HepG2 (cell line): Measurements from ENCODE around the gene PRR5L. TPM values are rescaled to one million over a fixed set of nuclear protein-coding genes. Genes with fewer than 3 reads are reported as not detected.

Source experiments
- ATAC-seq: fragments of 200-7000 bp; cut with Tn5 transposase; 3 replicates; pipeline ENCODE4 v1.9.1; 2020; ENCODE audit warnings: mild to moderate bottlenecking, moderate library complexity
- BruUV-seq: library from RNA; stranded (reverse); fragments of 400-500 nt; replicated peaks from 2 replicates; lab custom pipeline; 2021; lab: Mats Ljungman, UMichigan
- CTCF ChIA-PET: fragments of 300-600 bp; formaldehyde crosslinking; extraction: SDS; loops from one replicate; lab custom pipeline; 2021; ENCODE audit warnings: low total read pairs, inconsistent platforms, low intra/inter-chr PET ratio; lab: Yijun Ruan, JAX
- POLR2A ChIA-PET: fragments of 350-600 bp; sonication (Branson Sonifier 250); formaldehyde crosslinking; loops from one replicate; lab custom pipeline; 2020; ENCODE audit warnings: antibody characterized with exemption, inconsistent platforms; lab: Yijun Ruan, JAX
- DNase-seq: peaks from one replicate; pipeline ENCODE4 v3.0.0-alpha.2; 2015; ENCODE audit warnings: low spot score
- FAIRE-seq: peaks from 3 replicates; lab custom pipeline; 2011; peaks lifted over from hg19 to GRCh38; lab: Jason Lieb, UNC
- H2AFZ ChIP-seq: one replicate; pipeline ENCODE4 v1.6.1; 2011; ENCODE audit warnings: low read length, inconsistent platforms
- H3K27ac ChIP-seq: fragments of 300-600 bp; 3 replicates; pipeline ENCODE4 v1.8.0; 2011; ENCODE audit warnings: mixed run types, mild to moderate bottlenecking, mixed read lengths, low read length, inconsistent platforms; ENCODE audit not compliant: insufficient read depth; ENCODE audit errors: extremely low read length
- H3K27me3 ChIP-seq, 2 experiments: fragments of 200-600 bp in 1 of 2; 2 replicates in 1 of 2; 3 replicates in 1 of 2; pipeline versions ENCODE4 v1.6.0 to v1.8.0; 2011; ENCODE audit warnings: low read length in 2 of 2, mild to moderate bottlenecking in 2 of 2, moderate library complexity in 2 of 2, inconsistent platforms in 1 of 2; ENCODE audit not compliant: insufficient read depth in 2 of 2, control insufficient read depth in 1 of 2
- H3K36me3 ChIP-seq, 2 experiments: fragments of 200-600 bp in 1 of 2; replicated peaks in 1 of 2; 2 replicates in 1 of 2; 3 replicates in 1 of 2; pipeline versions ENCODE4 v1.5.1 to v1.8.0; 2011; ENCODE audit warnings: low read length in 2 of 2, inconsistent platforms in 1 of 2; ENCODE audit not compliant: insufficient read depth in 2 of 2, control insufficient read depth in 1 of 2
- H3K4me1 ChIP-seq: 2 replicates; pipeline ENCODE4 v1.5.1; 2012; ENCODE audit warnings: low read length, inconsistent platforms; ENCODE audit not compliant: insufficient read depth
- H3K4me2 ChIP-seq: 2 replicates; pipeline ENCODE4 v1.6.0; 2011; ENCODE audit warnings: low read depth, low read length, inconsistent platforms
- H3K4me3 ChIP-seq, 3 experiments: fragments of 200-600 bp in 1 of 3; sonication (generic), shearing (Covaris generic) in 1 of 3; replicated peaks in 1 of 3; 2 replicates each; pipeline ENCODE4 v1.5.1; 2011 to 2016; ENCODE audit warnings: low read length in 3 of 3, inconsistent platforms in 2 of 3, low read depth in 2 of 3, mild to moderate bottlenecking in 2 of 3, control low read depth in 1 of 3, mixed read lengths in 1 of 3; ENCODE audit not compliant: insufficient read depth in 1 of 3
- H3K79me2 ChIP-seq: one replicate; pipeline ENCODE4 v1.6.1; 2011; ENCODE audit warnings: low read length, inconsistent platforms; ENCODE audit not compliant: insufficient read depth
- H3K9ac ChIP-seq: 2 replicates; pipeline ENCODE4 v1.6.0; 2011; ENCODE audit warnings: mild to moderate bottlenecking, low read depth, low read length, inconsistent platforms; ENCODE audit not compliant: insufficient read depth
- H3K9me3 ChIP-seq: 2 replicates; pipeline ENCODE4 v1.5.1; 2012; ENCODE audit warnings: mild to moderate bottlenecking, low read length
- H4K20me1 ChIP-seq: 2 replicates; pipeline ENCODE4 v1.6.0; 2011; ENCODE audit warnings: inconsistent platforms, mild to moderate bottlenecking, low read length, moderate library complexity; ENCODE audit not compliant: insufficient read depth
- ATF3 ChIP-seq: sonication (generic); formaldehyde crosslinking; IDR thresholded peaks from 2 replicates; pipeline ENCODE4 v1.4.0; 2020; ENCODE audit warnings: missing genetic modification reagents
- KLF6 ChIP-seq: IDR thresholded peaks from 2 replicates; pipeline ENCODE4 v1.8.0; 2016; ENCODE audit warnings: missing biosample characterization, missing genetic modification reagents
- NFE2 ChIP-seq: sonication (generic); formaldehyde crosslinking; IDR thresholded peaks from 2 replicates; pipeline ENCODE4 v1.4.0; 2020; ENCODE audit warnings: missing genetic modification reagents
- NONO ChIP-seq, 2 experiments: fragments of 450-650 bp in 1 of 2; sonication (generic) in 1 of 2; formaldehyde crosslinking in 1 of 2; IDR thresholded peaks in 1 of 2; conservative IDR thresholded peaks in 1 of 2; 2 replicates each; pipeline versions ENCODE4 v1.6.1 to v1.8.0; 2017 to 2022; ENCODE audit warnings: mild to moderate bottlenecking in 1 of 2, missing genetic modification reagents in 1 of 2, moderate library complexity in 1 of 2
- NR0B2 ChIP-seq: sonication (generic); formaldehyde crosslinking; IDR thresholded peaks from 2 replicates; pipeline ENCODE4 v1.4.0; 2020; ENCODE audit warnings: mild to moderate bottlenecking, missing genetic modification reagents
- NR2C2 ChIP-seq: sonication (generic); formaldehyde crosslinking; IDR thresholded peaks from 2 replicates; pipeline ENCODE4 v1.4.0; 2020; ENCODE audit warnings: missing genetic modification reagents, mild to moderate bottlenecking, moderate library complexity, borderline replicate concordance
- ZBTB25 ChIP-seq: IDR thresholded peaks from 2 replicates; pipeline ENCODE4 v1.6.1; 2018; ENCODE audit warnings: missing genetic modification reagents
- ZGPAT ChIP-seq: IDR thresholded peaks from 2 replicates; pipeline ENCODE4 v1.6.1; 2016; ENCODE audit warnings: mild to moderate bottlenecking
- ZNF296 ChIP-seq: sonication (generic); formaldehyde crosslinking; conservative IDR thresholded peaks from 2 replicates; pipeline ENCODE4 v1.5.0; 2020; ENCODE audit warnings: mild to moderate bottlenecking, missing genetic modification reagents
- ZSCAN22 ChIP-seq: sonication (generic); formaldehyde crosslinking; IDR thresholded peaks from 2 replicates; pipeline ENCODE4 v1.4.0; 2020; ENCODE audit warnings: mild to moderate bottlenecking, missing genetic modification reagents
- WGBS: methylation state at CpG from one replicate; pipeline ENCODE4 v1.1.6; 2017; ENCODE audit warnings: low lambda C conversion rate; 5-methylcytosine and 5-hydroxymethylcytosine counted together
- in situ Hi-C: cut with HindIII; loops from 2 replicates; pipeline ENCODE4 v1.10.0; 2017; ENCODE audit warnings: low pct_unique_long_range_greater_than_20kb; ENCODE audit not compliant: extremely low pct_ligation_motif_present
- intact Hi-C: fragments of 100-400 bp; cut with micrococcal nuclease; formaldehyde crosslinking; loops from one replicate; pipeline ENCODE4 v1.10.0; 2022; ENCODE audit not compliant: unreplicated experiment
- polyA plus RNA-seq, 8 experiments: library from polyadenylated mRNA; depleted of rRNA in 3 of 8; stranded (reverse) in 7 of 8; unstranded in 1 of 8; fragments of >200 nt; fragmentation: Illumina TruSeq in 4 of 8; extraction: Trizol in 4 of 8; gene quantifications; 2 replicates each; pipeline versions ENCODE4 v1.2.1 to v1.2.3, GENCODE V29; 2011 to 2016; ENCODE audit warnings: low read depth in 4 of 8, missing spikeins in 1 of 8, mixed read lengths in 1 of 8; ENCODE audit not compliant: insufficient read depth in 1 of 8
- total RNA-seq, 5 experiments: library from RNA; depleted of rRNA; stranded (reverse); fragments of >200 nt; fragmentation: Illumina TruSeq; extraction: Trizol; gene quantifications; 2 replicates each; pipeline ENCODE4 v1.2.3, GENCODE V29; 2016; ENCODE audit warnings: low read depth in 1 of 5

Gene PRR5L
- total and polyA plus RNA-seq, 2 of the 13 experiments (the other 11 are each of a cell fraction or from before 2014, with no cell fraction given), result 0.16 TPM; not detected in 1

- H3K79me2 ChIP-seq, result no peaks in the 10 kb centered on the region
- H3K27me3 ChIP-seq, result peaks cover 0 to 4% of the 10 kb centered on the region in 2 experiments; a peak in 1 of 5 replicates
- H3K9ac ChIP-seq, result no peak overlapping the region
- H2AFZ ChIP-seq, result no peak overlapping the region
- no peaks in the 10 kb centered on the region for H3K36me3 ChIP-seq
- no peaks in the 10 kb centered on the region for H4K20me1 ChIP-seq
- no peak for TF ChIP-seq ZGPAT (CRISPR knock-in tag)
- TF ChIP-seq NR0B2, result no peak
- TF ChIP-seq ZNF296, result no peak
- no peak for TF ChIP-seq ZSCAN22 (CRISPR knock-in tag)
- no peak for TF ChIP-seq NFE2 (CRISPR knock-in tag)
- TF ChIP-seq KLF6 (CRISPR knock-in tag), result no peak
- TF ChIP-seq NR2C2 (CRISPR knock-in tag), result no peak
- TF ChIP-seq ATF3, result no peak
- TF ChIP-seq NONO (IDR thresholded peaks at IDR 0.05), result no peak
- no peak for TF ChIP-seq NONO (CRISPR knock-in tag; conservative IDR thresholded peaks at IDR 0.05)
- TF ChIP-seq ZBTB25 (CRISPR knock-in tag), result no peak
- H3K27ac ChIP-seq, result no peak overlapping the region
- WGBS, result 74% methylated on average over 1 of the region's 1 CpG
- DNase-seq (no peak), FAIRE-seq (no peak), ATAC-seq (no peak)
- in situ Hi-C loops (no loop called here), intact Hi-C loops (no loop called here)
- H3K4me3 ChIP-seq, result no peak overlapping the region
- H3K9me3 ChIP-seq, result no peaks in the 10 kb centered on the region
- ChIA-PET POLR2A (no interaction called here), CTCF (no interaction called here)
- H3K4me1 ChIP-seq, result no peaks in the 10 kb centered on the region
- no TSS peak for BruUV-seq
- H3K4me2 ChIP-seq, result no peak overlapping the region
Measured at GRCh38 chr11:36333468-36333867, 37.4 kb downstream of the PRR5L start.
